Limb (tissue), 2 donors: ENCODE measurements around the gene ATP1B3.
"Not testable (repeated sequence)": the region's sequence is repeated elsewhere in the genome, so short reads cannot be mapped to it uniquely, and the experiment has no call there.

ENCODE experiments used
- DNase-seq, 2 donors: peaks; one replicate each; pipeline ENCODE4 v3.0.0-alpha.2; 2016; ENCODE audit errors: extremely low spot score in 2 of 2

ATP1B3 gene

DNA sequence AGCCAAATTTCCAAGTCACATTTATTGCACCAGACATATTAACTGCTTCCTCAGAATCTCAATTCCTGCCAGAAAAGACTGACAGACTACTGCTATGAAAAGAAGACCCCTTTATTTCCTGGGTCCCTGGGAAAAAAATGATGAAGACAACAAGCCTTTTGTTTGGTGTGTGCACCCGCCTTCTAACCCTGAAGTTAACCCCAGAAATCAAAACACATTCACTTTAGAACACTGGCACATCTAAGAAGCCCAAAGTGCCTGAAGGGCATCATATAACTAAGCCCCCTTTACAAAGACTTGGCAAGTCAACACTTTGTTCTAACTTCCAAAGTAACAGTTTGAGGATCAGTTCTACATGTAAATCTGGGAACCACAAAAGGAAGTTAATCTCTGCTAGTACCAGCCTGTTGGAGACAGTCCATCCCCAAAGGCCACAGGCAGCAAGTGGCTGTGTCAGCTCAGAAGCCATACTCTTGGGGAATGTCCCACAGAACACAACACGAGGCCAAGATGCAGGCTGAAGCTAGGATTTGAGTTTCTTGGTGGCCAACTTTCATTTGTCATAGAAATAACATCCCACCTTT, 16.3 kb upstream of the ATP1B3 start:
- no peak for DNase-seq

DNA sequence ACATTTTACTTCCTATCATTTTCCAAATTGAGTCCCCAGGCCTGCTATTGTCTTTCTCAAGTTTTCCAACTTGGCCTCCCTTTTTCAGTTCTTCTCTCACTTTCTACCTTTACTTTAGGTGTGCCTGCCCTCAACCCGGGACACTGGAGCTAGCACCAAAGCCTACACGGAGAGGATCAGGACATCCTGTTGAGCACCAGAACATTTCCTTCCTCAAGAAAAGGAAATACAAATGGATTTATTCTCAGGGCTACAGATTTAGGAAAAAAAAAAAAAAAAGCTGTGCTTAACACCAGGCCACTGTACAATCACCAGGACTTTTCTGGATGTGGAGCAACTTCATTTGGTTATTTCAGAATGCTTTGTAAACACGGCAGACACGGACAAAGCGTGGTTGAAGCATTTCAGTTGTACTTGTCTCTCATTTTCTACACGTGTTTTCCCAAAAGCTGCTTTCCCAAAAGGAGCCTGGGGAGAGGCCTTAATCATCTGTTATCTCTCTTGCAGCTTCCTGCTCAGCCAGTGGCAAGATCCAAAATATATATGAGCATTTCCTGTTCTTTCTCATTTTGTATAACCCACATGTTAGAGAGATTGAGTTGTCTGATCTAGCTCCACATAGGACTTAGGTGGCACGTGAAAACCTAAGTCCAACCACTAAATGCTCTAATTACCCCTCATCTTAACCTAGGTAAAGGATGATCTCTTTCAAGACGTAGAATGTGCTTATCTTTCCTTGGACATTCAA, 15.5 kb upstream of the ATP1B3 start:
- DNase-seq: no peak

DNA sequence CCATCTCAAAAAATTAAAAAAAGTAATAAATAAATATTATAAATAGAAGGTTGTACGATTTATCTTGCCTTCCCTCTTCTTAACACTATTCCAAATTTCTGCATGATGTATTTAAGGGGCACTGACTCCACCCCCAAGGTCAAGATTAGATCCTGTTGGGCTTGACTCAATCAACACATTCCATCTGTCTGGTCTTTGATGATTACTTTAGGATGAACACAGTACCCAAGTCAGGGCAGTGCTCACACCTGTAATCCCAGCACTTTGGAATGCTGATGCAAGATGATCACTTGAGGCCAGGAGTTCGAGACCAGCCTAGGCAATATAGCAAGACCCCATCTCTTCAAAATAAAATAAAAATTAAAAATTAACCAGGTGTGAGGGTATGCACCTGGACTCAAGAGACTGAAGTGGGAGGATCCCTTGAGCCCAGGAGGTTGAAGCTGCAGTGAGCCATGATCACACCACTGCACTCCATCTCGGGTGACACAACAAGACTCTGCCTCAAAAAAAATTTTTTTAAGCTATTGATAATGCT, 14.1 kb upstream of the ATP1B3 start:
- DNase-seq: no peak

GRCh38 chr3:141863491-141863890, 13.0 kb upstream of the ATP1B3 start:
- no peak for DNase-seq

- DNase-seq: no peak
These were observed 12.0 kb upstream of the ATP1B3 start for GRCh38 chr3:141864281-141864970.

- no peak for DNase-seq
These were observed 11.3 kb upstream of the ATP1B3 start for GRCh38 chr3:141865101-141865500.

GRCh38 chr3:141870091-141870687, 6.3 kb upstream of the ATP1B3 start:
- no peak for DNase-seq

GRCh38 chr3:141875374-141875892, 1.0 kb upstream of the ATP1B3 start:
- DNase-seq: peak; percentile 87 to 90

GRCh38 chr3:141875893-141876380, 506 bp upstream of the ATP1B3 start:
- no peak for DNase-seq

DNA sequence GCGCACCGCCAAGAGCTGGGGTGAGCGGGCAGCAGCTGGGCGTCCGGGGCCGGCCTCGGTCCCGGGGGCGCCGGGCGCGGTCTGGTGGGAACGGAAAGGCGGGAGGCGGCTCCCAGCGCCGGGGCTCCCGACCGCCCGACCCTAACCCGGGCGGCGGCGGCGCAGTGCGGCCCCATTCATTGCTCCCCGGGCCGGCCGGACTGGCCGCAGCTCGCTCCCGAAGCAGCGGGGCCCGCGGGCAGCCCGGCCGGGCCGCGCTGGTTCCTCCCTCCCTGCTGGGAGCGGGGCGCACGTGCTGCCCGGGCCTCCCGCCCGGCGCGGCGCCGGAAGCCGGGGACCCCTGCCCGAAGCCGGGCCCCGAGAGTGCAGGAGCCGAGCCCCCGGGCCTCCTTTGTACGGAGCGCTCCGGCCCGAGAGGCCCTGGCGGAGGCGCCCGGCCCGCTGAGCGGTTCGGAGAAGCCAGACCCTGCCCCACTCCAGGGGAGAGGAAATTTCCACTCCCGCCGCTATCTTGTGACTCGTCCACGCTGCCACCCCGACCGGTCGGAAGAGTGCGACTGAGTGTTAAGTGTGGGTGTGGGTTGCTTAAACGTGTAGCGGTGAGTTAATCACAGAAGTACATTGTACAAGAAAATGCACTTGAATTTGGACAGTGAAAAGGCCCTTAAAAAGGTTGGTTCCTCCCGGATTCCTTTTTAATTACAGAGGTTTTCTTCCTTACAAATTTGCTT, 613 bp downstream of the ATP1B3 start:
- DNase-seq: peak in 1 of 2 donors; percentile 77

DNA sequence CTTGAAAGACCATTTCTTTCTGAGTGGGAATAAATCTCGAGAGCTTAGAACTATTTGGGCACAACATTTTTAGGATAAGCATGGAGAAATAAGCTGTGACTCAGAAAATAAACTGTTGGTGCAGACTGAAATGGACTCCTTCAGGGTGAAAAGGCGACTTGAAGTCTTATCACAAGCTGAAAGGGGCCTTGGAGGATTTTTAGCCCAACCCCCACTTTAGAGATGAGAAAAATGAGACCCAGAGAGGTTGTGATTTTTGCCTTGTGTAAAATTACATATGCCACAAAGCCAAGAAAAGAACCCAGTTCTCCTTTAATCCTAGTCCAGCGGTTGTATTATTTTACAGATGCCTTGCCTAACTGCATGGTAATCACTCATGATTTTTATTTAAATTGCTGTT, 1.5 kb downstream of the ATP1B3 start:
- no peak for DNase-seq

- DNase-seq: no peak
These were observed 1.9 kb downstream of the ATP1B3 start for GRCh38 chr3:141878326-141878725.

- DNase-seq: no peak
These were observed 2.4 kb downstream of the ATP1B3 start for GRCh38 chr3:141878817-141879216.

DNA sequence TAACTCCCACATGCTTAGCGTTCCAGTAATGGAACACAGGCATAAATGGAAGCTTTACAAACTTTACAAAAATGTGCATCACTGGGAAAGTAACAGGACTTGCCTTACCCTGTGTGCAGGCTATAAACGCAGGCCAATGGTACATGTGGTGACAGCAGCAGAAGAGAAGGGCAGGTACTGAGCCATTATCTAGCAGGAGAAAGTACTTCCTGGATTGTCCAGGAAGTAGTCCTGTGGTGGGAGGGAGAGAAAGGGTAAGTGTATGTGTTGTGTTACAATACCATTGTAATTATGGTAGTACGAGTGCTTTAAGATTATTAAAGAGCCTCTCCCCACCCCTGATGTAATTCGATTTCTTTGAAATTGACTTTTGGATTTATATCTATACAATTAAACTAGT, 5.3 kb downstream of the ATP1B3 start:
- DNase-seq: no peak

DNA sequence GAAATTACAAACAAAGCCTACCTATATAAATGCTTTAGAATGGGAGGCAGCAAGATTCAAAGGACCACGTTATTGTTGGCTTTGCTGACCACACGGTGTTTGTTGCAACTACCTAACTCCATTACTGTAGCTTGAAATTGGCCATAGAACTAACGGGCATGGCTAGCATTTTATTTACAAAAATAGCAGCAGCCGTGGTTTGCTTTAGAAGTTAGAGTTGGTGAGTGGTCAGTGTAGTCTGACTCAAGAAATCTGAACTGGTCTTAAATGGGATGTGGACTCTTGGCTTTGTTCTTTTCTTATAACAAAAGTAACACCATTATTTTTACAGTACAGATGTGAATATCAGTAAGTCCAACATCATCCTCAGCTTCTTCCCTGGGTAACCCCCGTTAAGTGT, 10.6 kb downstream of the ATP1B3 start:
- DNase-seq: no peak

- not testable (repeated sequence) for DNase-seq
These were observed 12.1 kb downstream of the ATP1B3 start for GRCh38 chr3:141888548-141888947.

GRCh38 chr3:141894524-141895176, 18.2 kb downstream of the ATP1B3 start:
- no peak for DNase-seq

DNA sequence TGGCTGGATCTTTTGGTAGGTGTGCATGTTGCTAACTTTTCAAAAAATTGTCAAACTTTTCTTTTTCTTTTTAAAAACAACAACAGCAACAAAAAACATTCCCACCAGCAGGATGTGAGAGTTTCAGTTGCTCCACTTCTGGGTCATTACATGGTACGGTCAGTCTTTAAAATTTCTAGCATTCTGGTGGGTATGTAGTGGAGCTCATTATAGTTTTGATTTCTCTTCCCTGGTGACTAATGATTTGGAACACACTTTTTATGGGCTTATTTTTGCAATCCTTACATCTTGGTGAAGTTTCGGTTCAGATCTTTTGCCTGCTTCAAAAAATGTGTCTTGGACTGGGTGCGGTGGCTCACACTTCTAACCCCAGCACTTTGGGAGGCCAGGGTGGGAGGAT, 19.3 kb downstream of the ATP1B3 start:
- DNase-seq: no peak

DNA sequence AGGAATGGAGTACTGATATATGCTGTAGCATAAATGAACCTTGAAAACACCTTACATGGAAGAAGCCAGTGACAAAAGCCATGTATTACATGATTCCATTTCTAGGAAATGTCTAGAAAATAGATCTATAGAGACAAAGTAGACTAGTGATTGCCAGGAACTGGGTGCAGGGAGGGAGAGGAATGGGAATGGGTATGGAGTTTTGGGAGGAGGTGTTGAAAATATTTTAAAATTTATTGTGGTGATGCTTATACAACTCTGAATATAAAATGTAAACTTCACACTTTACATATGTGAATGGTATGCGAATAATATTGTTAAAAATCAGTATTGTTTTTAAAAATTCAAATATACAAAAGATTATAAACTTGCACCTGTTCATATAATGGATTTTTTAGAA, 22.5 kb downstream of the ATP1B3 start:
- DNase-seq: no peak

GRCh38 chr3:141900343-141900742, 23.9 kb downstream of the ATP1B3 start:
- no peak for DNase-seq
